Measurements from ENCODE around the gene NUP214. TPM values are rescaled to one million over a fixed set of nuclear protein-coding genes. Genes with fewer than 3 reads are reported as not detected.

The NUP214 gene

Small RNA genes within 50 kb of the gene (small RNA-seq; reads per million reads assigned to genes)
- gene RNU6-881P (ENCODE audit: insufficient read depth) = not detected
